Neural cell (in vitro differentiated cells): ENCODE results near the gene SMAD5. TPM values are rescaled to one million over a fixed set of nuclear protein-coding genes. Genes with fewer than 3 reads are reported as not detected.

Experiments
- H2AFZ ChIP-seq: fragments of 200-600, 300-800 bp; sonication (generic), shearing (Covaris generic); 2 replicates; pipeline ENCODE4 v1.6.0; 2014; ENCODE audit warnings: low read depth, mild to moderate bottlenecking, antibody characterized with exemption, low read length, moderate library complexity
- H3F3A ChIP-seq: fragments of 200-600 bp; shearing (Covaris generic); 2 replicates; pipeline ENCODE4 v1.6.1; 2016; ENCODE audit warnings: mild to moderate bottlenecking, moderate library complexity, mixed read lengths, antibody characterized with exemption, low read length; ENCODE audit not compliant: insufficient read depth, poor library complexity, severe bottlenecking
- H3K27ac ChIP-seq: fragments of 200-600, 300-800 bp; sonication (generic), shearing (Covaris generic); 2 replicates; pipeline ENCODE4 v1.5.1; 2014; ENCODE audit warnings: mild to moderate bottlenecking, low read length, moderate library complexity
- H3K27me3 ChIP-seq: fragments of 300-800, 200-600 bp; sonication (generic), shearing (Covaris generic); 2 replicates; pipeline ENCODE4 v1.6.0; 2014; ENCODE audit warnings: mild to moderate bottlenecking, low read depth, low read length, moderate library complexity; ENCODE audit not compliant: insufficient read depth
- H3K36me3 ChIP-seq: fragments of 300-800, 200-600 bp; sonication (generic), shearing (Covaris generic); 2 replicates; pipeline ENCODE4 v1.5.1; 2014; ENCODE audit warnings: mild to moderate bottlenecking, antibody characterized with exemption, low read length, moderate library complexity; ENCODE audit not compliant: insufficient read depth
- H3K4me2 ChIP-seq: fragments of 300-800, 200-600 bp; sonication (generic), shearing (Covaris generic); 2 replicates; pipeline ENCODE4 v1.6.0; 2014; ENCODE audit warnings: mild to moderate bottlenecking, low read length
- H3K4me3 ChIP-seq: fragments of 300-800, 200-600 bp; sonication (generic), shearing (Covaris generic); 2 replicates; pipeline ENCODE4 v1.5.1; 2014; ENCODE audit warnings: mild to moderate bottlenecking, low read length, moderate library complexity
- H3K79me2 ChIP-seq: fragments of 200-600 bp; shearing (Covaris generic); replicated peaks from 2 replicates; pipeline ENCODE4 v1.6.0; 2014; ENCODE audit warnings: mild to moderate bottlenecking, low read length, moderate library complexity; ENCODE audit not compliant: insufficient read depth
- H3K9ac ChIP-seq: fragments of 300-800, 200-600 bp; sonication (generic), shearing (Covaris generic); 2 replicates; pipeline ENCODE4 v1.6.1; 2016; ENCODE audit warnings: mild to moderate bottlenecking, low read length, mixed read lengths
- H3K9me2 ChIP-seq: fragments of 200-600 bp; shearing (Covaris generic); 2 replicates; pipeline ENCODE4 v1.6.1; 2016; ENCODE audit warnings: mild to moderate bottlenecking, low read length, mixed read lengths; ENCODE audit not compliant: insufficient read depth
- H3K9me3 ChIP-seq: fragments of 200-600, 300-800 bp; sonication (generic), shearing (Covaris generic); 2 replicates; pipeline ENCODE4 v1.6.1; 2016; ENCODE audit warnings: mild to moderate bottlenecking, mixed run types, low read length, moderate library complexity, mixed read lengths
- H4K20me1 ChIP-seq: fragments of 200-600 bp; shearing (Covaris generic); 2 replicates; pipeline ENCODE4 v1.6.1; 2016; ENCODE audit warnings: mild to moderate bottlenecking, mixed run types; ENCODE audit not compliant: insufficient read depth
- EP300 ChIP-seq: fragments of 450-650 bp; conservative IDR thresholded peaks from 2 replicates; pipeline ENCODE4 v1.6.1; 2014; ENCODE audit warnings: antibody characterized with exemption, mild to moderate bottlenecking, moderate library complexity; ENCODE audit not compliant: poor library complexity, severe bottlenecking
- EZH2 ChIP-seq: fragments of 200-600, 300-800 bp; shearing (Covaris generic), sonication (generic); IDR thresholded peaks from 2 replicates; pipeline ENCODE4 v1.6.1; 2014; ENCODE audit warnings: antibody characterized with exemption, low read length, borderline replicate concordance, mild to moderate bottlenecking; ENCODE audit not compliant: insufficient read depth, poor library complexity, severe bottlenecking
- MXI1 ChIP-seq: fragments of 450-650 bp; conservative IDR thresholded peaks from 2 replicates; pipeline ENCODE4 v1.6.1; 2014; ENCODE audit warnings: antibody characterized with exemption, mild to moderate bottlenecking; ENCODE audit not compliant: poor library complexity, severe bottlenecking
- POLR2AphosphoS5 ChIP-seq: IDR thresholded peaks from 2 replicates; pipeline ENCODE4 v1.6.1; 2012
- RAD21 ChIP-seq: fragments of 450-650 bp; conservative IDR thresholded peaks from 2 replicates; pipeline ENCODE4 v1.6.1; 2014; ENCODE audit warnings: antibody characterized with exemption, mild to moderate bottlenecking, moderate library complexity
- SMC3 ChIP-seq: fragments of 450-650 bp; conservative IDR thresholded peaks from 2 replicates; pipeline ENCODE4 v1.6.1; 2014; ENCODE audit warnings: antibody characterized with exemption, mild to moderate bottlenecking, moderate library complexity; ENCODE audit not compliant: poor library complexity
- TAF1 ChIP-seq: IDR thresholded peaks from 2 replicates; pipeline ENCODE4 v1.6.1; 2012; ENCODE audit warnings: low read depth
- polyA plus RNA-seq: library from polyadenylated mRNA; depleted of rRNA; stranded (reverse); fragments of >200 nt; gene quantifications from 2 replicates; pipeline ENCODE4 v1.2.3, GENCODE V29; 2014
- TF ChIP-seq, protein P1 (sequence below): IDR thresholded peaks from 2 replicates; pipeline ENCODE4 v1.6.1; 2012; ENCODE audit warnings: borderline replicate concordance
- TF ChIP-seq, protein P2 (sequence below): fragments of 450-650 bp; IDR thresholded peaks from 2 replicates; pipeline ENCODE4 v1.5.1; 2014; ENCODE audit warnings: antibody characterized with exemption, mild to moderate bottlenecking, moderate library complexity; ENCODE audit not compliant: poor library complexity, severe bottlenecking

The SMAD5 gene
- polyA plus RNA-seq, 1 donor from 2014 or later, result 26.3 TPM

DNA sequence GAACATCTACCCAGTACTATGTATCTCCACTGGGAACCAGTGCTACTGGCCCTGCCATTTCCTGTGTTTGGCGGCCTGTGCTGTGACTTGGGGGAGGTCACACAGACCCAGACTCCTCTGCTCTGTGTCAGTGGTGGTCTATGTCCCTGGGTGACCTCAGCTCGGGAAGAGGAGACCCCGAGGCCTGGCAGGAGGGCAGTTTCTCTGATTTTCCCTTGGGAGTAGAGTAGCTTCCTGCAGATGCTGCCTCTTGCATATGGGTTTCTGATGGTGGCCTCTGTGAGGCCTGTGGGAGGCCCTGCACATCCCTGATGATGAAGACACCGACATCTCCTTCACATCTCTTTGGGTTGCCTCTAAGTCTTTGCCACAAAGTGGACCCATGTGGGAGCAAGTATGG is 73.3 kb downstream of the SMAD5 start:
- Histone ChIP-seq H3K79me2 (no peaks in the 10 kb centered on the region), H3K4me3 (no peak overlapping the region), H3K9ac (no peak overlapping the region), H3K27me3 (no peaks in the 10 kb centered on the region), H3K9me2 (no peaks in the 10 kb centered on the region), H3K9me3 (no peaks in the 10 kb centered on the region), H3K4me2 (no peak overlapping the region), H2AFZ (no peak overlapping the region), H4K20me1 (no peaks in the 10 kb centered on the region), H3F3A (no peaks in the 10 kb centered on the region), H3K27ac (no peak overlapping the region), H3K36me3 (no peaks in the 10 kb centered on the region)
- no peak for TF ChIP-seq MXI1
- TF ChIP-seq, protein P1, sequence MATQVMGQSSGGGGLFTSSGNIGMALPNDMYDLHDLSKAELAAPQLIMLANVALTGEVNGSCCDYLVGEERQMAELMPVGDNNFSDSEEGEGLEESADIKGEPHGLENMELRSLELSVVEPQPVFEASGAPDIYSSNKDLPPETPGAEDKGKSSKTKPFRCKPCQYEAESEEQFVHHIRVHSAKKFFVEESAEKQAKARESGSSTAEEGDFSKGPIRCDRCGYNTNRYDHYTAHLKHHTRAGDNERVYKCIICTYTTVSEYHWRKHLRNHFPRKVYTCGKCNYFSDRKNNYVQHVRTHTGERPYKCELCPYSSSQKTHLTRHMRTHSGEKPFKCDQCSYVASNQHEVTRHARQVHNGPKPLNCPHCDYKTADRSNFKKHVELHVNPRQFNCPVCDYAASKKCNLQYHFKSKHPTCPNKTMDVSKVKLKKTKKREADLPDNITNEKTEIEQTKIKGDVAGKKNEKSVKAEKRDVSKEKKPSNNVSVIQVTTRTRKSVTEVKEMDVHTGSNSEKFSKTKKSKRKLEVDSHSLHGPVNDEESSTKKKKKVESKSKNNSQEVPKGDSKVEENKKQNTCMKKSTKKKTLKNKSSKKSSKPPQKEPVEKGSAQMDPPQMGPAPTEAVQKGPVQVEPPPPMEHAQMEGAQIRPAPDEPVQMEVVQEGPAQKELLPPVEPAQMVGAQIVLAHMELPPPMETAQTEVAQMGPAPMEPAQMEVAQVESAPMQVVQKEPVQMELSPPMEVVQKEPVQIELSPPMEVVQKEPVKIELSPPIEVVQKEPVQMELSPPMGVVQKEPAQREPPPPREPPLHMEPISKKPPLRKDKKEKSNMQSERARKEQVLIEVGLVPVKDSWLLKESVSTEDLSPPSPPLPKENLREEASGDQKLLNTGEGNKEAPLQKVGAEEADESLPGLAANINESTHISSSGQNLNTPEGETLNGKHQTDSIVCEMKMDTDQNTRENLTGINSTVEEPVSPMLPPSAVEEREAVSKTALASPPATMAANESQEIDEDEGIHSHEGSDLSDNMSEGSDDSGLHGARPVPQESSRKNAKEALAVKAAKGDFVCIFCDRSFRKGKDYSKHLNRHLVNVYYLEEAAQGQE, result no peak
- no peak for TF ChIP-seq EP300
- TF ChIP-seq SMC3, result no peak
- no peak for TF ChIP-seq EZH2
- TF ChIP-seq, protein P2, sequence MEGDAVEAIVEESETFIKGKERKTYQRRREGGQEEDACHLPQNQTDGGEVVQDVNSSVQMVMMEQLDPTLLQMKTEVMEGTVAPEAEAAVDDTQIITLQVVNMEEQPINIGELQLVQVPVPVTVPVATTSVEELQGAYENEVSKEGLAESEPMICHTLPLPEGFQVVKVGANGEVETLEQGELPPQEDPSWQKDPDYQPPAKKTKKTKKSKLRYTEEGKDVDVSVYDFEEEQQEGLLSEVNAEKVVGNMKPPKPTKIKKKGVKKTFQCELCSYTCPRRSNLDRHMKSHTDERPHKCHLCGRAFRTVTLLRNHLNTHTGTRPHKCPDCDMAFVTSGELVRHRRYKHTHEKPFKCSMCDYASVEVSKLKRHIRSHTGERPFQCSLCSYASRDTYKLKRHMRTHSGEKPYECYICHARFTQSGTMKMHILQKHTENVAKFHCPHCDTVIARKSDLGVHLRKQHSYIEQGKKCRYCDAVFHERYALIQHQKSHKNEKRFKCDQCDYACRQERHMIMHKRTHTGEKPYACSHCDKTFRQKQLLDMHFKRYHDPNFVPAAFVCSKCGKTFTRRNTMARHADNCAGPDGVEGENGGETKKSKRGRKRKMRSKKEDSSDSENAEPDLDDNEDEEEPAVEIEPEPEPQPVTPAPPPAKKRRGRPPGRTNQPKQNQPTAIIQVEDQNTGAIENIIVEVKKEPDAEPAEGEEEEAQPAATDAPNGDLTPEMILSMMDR, result no peak
- no peak for TF ChIP-seq POLR2AphosphoS5
- no peak for TF ChIP-seq RAD21
- no peak for TF ChIP-seq TAF1

GRCh38 chr5:136206361-136206760 is 73.7 kb downstream of the SMAD5 start:
- Histone ChIP-seq H3K4me3 (no peak overlapping the region), H3K9me3 (no peaks in the 10 kb centered on the region), H3K4me2 (no peak overlapping the region), H3K36me3 (no peaks in the 10 kb centered on the region), H3K27ac (no peak overlapping the region), H3K9ac (no peak overlapping the region), H2AFZ (no peak overlapping the region), H3K27me3 (no peaks in the 10 kb centered on the region), H3F3A (no peaks in the 10 kb centered on the region), H4K20me1 (no peaks in the 10 kb centered on the region), H3K9me2 (no peaks in the 10 kb centered on the region), H3K79me2 (no peaks in the 10 kb centered on the region)
- TF ChIP-seq, protein P1, result no peak
